ENCODE measurements around the gene FAM43A.

- no peak for TF ChIP-seq CTCF (IDR thresholded peaks at IDR 0.05)
- no peak for TF ChIP-seq POLR2A (IDR thresholded peaks at IDR 0.05)
Measured at GRCh38 chr3:194731506-194732073, 45.9 kb downstream of the FAM43A start.

Measured in esophagus squamous epithelium (tissue), 4 donors.